ENCODE data around the gene CHIC2. TPM values are rescaled to one million over a fixed set of nuclear protein-coding genes. Genes with fewer than 3 reads are reported as not detected.

Gene CHIC2
- total RNA-seq, 1 experiment from 2014 or later: 10.8 TPM

DNA sequence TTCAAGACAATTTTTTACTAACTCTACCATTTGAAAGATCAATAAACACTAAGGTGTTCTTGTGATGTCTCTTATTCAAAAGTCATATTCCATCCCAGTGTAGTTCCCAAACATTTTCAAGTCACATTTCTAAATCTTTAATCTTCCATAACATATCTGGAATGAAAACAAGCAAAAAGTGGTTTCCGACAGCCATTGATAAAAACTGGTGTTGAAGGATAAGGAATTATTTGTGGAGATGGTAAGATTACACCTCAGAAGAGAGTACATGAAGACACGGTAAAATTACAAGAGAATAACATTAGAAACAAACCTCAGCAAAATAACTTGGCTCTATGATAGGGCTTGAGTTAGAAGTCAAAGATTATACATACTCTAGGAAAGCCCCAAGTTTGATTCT, 4.3 kb downstream of the CHIC2 start:
- Histone ChIP-seq H4K20me1 (ENCODE audit: insufficient read depth) (0 out of 2 replicates have a peak, but pooled peaks cover 4% of the 10 kb centered on the region), H3K9me3 (ENCODE audit: control insufficient read depth in 1 of 2, insufficient read depth in 1 of 2, low read depth in 1 of 2, low read length in 2 of 2) (no peaks in the 10 kb centered on the region), H3K79me2 (ENCODE audit: insufficient read depth, low read length) (peaks cover 90% of the 10 kb centered on the region), H3K27me3 (ENCODE audit: insufficient read depth, low read length) (no peaks in the 10 kb centered on the region), H3K4me3 (replicated peaks in 1 of 2; ENCODE audit: low read depth in 1 of 2, low read length in 2 of 2) (no peak overlapping the region), H3K27ac (ENCODE audit: low read depth, low read length) (no peak overlapping the region), H3K36me3 (ENCODE audit: control insufficient read depth in 1 of 2, insufficient read depth in 2 of 2, low read length in 2 of 2) (no peaks in the 10 kb centered on the region), H3K4me2 (ENCODE audit: low read length) (no peak overlapping the region), H3K9ac (ENCODE audit: low read length) (no peak overlapping the region), H3K4me1 (ENCODE audit: control insufficient read depth in 1 of 2, insufficient read depth in 2 of 2, low read length in 2 of 2) (peaks cover 5 to 17% of the 10 kb centered on the region in 2 experiments), H2AFZ (ENCODE audit: low read depth, low read length, poor library complexity, severe bottlenecking) (no peak overlapping the region), H3K9me2 (ENCODE audit: insufficient read depth) (no peaks in the 10 kb centered on the region)
- BruUV-seq (replicated peaks): no TSS peak
- intact Hi-C loops (cut with micrococcal nuclease): no loop called here
- TF ChIP-seq, protein P1, sequence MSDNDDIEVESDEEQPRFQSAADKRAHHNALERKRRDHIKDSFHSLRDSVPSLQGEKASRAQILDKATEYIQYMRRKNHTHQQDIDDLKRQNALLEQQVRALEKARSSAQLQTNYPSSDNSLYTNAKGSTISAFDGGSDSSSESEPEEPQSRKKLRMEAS (IDR thresholded peaks at IDR 0.05): no peak
- TF ChIP-seq, protein P2, sequence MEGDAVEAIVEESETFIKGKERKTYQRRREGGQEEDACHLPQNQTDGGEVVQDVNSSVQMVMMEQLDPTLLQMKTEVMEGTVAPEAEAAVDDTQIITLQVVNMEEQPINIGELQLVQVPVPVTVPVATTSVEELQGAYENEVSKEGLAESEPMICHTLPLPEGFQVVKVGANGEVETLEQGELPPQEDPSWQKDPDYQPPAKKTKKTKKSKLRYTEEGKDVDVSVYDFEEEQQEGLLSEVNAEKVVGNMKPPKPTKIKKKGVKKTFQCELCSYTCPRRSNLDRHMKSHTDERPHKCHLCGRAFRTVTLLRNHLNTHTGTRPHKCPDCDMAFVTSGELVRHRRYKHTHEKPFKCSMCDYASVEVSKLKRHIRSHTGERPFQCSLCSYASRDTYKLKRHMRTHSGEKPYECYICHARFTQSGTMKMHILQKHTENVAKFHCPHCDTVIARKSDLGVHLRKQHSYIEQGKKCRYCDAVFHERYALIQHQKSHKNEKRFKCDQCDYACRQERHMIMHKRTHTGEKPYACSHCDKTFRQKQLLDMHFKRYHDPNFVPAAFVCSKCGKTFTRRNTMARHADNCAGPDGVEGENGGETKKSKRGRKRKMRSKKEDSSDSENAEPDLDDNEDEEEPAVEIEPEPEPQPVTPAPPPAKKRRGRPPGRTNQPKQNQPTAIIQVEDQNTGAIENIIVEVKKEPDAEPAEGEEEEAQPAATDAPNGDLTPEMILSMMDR (IDR thresholded peaks at IDR 0.05 in 2 of 3, conservative IDR thresholded peaks at IDR 0.05 in 1 of 3; ENCODE audit: borderline replicate concordance in 1 of 3, insufficient read depth in 1 of 3, low read depth in 2 of 3, low read length in 2 of 3): no peak
- no peak for TF ChIP-seq SRF (IDR thresholded peaks at IDR 0.05; ENCODE audit: low read depth)
- no peak for TF ChIP-seq EGR1 (IDR thresholded peaks at IDR 0.05; ENCODE audit: low read depth)
- no peak for TF ChIP-seq ELF1 (IDR thresholded peaks at IDR 0.05; ENCODE audit: borderline replicate concordance, low read depth)
- no peak for TF ChIP-seq POLR2AphosphoS5 (IDR thresholded peaks at IDR 0.05; ENCODE audit: low read depth, low read length)
- TF ChIP-seq EZH2phosphoT487 (IDR thresholded peaks at IDR 0.05; ENCODE audit: borderline replicate concordance): no peak
- no peak for TF ChIP-seq ZBTB33 (IDR thresholded peaks at IDR 0.05; ENCODE audit: extremely low read depth, insufficient replicate concordance, low read length)
- no peak for TF ChIP-seq FOSL1 (IDR thresholded peaks at IDR 0.05; ENCODE audit: low read depth)
- no peak for TF ChIP-seq TCF7L2 (IDR thresholded peaks at IDR 0.05; ENCODE audit: borderline replicate concordance, extremely low read depth, insufficient read depth, insufficient read length)
- TF ChIP-seq ZNF274 (IDR thresholded peaks at IDR 0.05; ENCODE audit: low read depth, low read length): no peak
- TF ChIP-seq, protein P3, sequence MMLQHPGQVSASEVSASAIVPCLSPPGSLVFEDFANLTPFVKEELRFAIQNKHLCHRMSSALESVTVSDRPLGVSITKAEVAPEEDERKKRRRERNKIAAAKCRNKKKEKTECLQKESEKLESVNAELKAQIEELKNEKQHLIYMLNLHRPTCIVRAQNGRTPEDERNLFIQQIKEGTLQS (IDR thresholded peaks at IDR 0.05): no peak
- no peak for TF ChIP-seq POLR2A (IDR thresholded peaks at IDR 0.05; ENCODE audit: borderline replicate concordance, extremely low read depth, insufficient read depth, insufficient read length)
- TF ChIP-seq RAD21 (IDR thresholded peaks at IDR 0.05; ENCODE audit: low read depth): no peak
- TF ChIP-seq EZH2 (IDR thresholded peaks at IDR 0.05): no peak
- TF ChIP-seq YY1 (IDR thresholded peaks at IDR 0.05; ENCODE audit: extremely low read depth, insufficient replicate concordance, low read depth, low read length): no peak
- no peak for TF ChIP-seq JUND (IDR thresholded peaks at IDR 0.05)
- TF ChIP-seq SP1 (IDR thresholded peaks at IDR 0.05; ENCODE audit: low read depth): no peak
- DNase-seq (ENCODE audit: low read depth, low spot score) (no peak), ATAC-seq (no peak)
- POLR2A ChIA-PET: no interaction called here
- CTCF ChIA-PET: no interaction called here
- RAD21 ChIA-PET (ENCODE audit: low non-redundant PET in 1 of 2, low total read pairs in 2 of 2, uncharacterized antibody in 2 of 2, unreplicated experiment in 2 of 2): no interaction called here
